ENCODE measurements around the gene STEAP2. TPM values are rescaled to one million over a fixed set of nuclear protein-coding genes. Genes with fewer than 3 reads are reported as not detected.

STEAP2 gene
- total RNA-seq, 1 donor from 2014 or later, result not detected

DNA sequence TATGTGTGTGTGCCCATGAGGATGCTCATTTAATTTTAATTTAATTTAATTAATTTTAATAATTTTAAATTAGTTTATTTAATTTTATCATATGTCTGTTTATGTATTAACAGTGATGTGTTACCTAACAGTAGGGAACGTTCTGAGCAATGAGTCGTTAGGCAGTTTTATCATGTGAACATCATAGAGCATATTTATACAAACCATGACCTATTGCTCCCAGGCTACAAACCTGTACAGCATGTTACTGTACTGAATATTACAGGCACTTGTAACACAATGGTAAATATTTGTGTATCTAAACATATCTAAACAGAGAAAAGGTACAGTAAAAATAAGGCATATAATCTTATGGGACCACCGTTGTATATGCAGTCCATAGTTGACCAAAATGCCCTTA lies 19.8 kb downstream of the STEAP2 start:
- H3K4me3 Mint-ChIP-seq (ENCODE audit: unreplicated experiment), result no peak overlapping the region
- H3K27ac Mint-ChIP-seq (ENCODE audit: unreplicated experiment), result no peak overlapping the region
- H3K4me1 Mint-ChIP-seq (ENCODE audit: unreplicated experiment), result no peaks in the 10 kb centered on the region
- H3K9me3 Mint-ChIP-seq (ENCODE audit: unreplicated experiment), result no peaks in the 10 kb centered on the region
- no peak for DNase-seq (ENCODE audit: extremely low spot score, unreplicated experiment)
- no peaks in the 10 kb centered on the region for H3K36me3 Mint-ChIP-seq (ENCODE audit: unreplicated experiment)
- TF ChIP-seq, protein P1, sequence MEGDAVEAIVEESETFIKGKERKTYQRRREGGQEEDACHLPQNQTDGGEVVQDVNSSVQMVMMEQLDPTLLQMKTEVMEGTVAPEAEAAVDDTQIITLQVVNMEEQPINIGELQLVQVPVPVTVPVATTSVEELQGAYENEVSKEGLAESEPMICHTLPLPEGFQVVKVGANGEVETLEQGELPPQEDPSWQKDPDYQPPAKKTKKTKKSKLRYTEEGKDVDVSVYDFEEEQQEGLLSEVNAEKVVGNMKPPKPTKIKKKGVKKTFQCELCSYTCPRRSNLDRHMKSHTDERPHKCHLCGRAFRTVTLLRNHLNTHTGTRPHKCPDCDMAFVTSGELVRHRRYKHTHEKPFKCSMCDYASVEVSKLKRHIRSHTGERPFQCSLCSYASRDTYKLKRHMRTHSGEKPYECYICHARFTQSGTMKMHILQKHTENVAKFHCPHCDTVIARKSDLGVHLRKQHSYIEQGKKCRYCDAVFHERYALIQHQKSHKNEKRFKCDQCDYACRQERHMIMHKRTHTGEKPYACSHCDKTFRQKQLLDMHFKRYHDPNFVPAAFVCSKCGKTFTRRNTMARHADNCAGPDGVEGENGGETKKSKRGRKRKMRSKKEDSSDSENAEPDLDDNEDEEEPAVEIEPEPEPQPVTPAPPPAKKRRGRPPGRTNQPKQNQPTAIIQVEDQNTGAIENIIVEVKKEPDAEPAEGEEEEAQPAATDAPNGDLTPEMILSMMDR (IDR thresholded peaks at IDR 0.05), result no peak
- peaks cover 26% of the 10 kb centered on the region for H3K27me3 Mint-ChIP-seq (ENCODE audit: unreplicated experiment)

- Mint-ChIP-seq H3K36me3 (ENCODE audit: unreplicated experiment) (no peaks in the 10 kb centered on the region), H3K4me1 (ENCODE audit: unreplicated experiment) (no peaks in the 10 kb centered on the region), H3K4me3 (ENCODE audit: unreplicated experiment) (no peak overlapping the region), H3K27ac (ENCODE audit: unreplicated experiment) (no peak overlapping the region), H3K27me3 (ENCODE audit: unreplicated experiment) (peaks cover 27% of the 10 kb centered on the region), H3K9me3 (ENCODE audit: unreplicated experiment) (no peaks in the 10 kb centered on the region)
- TF ChIP-seq, protein P1 (IDR thresholded peaks at IDR 0.05), result no peak
- DNase-seq (ENCODE audit: extremely low spot score, unreplicated experiment), result no peak
Measured at GRCh38 chr7:90232430-90232829, 20.9 kb downstream of the STEAP2 start.

- Mint-ChIP-seq H3K36me3 (ENCODE audit: unreplicated experiment) (no peaks in the 10 kb centered on the region), H3K27me3 (ENCODE audit: unreplicated experiment) (peaks cover 29% of the 10 kb centered on the region), H3K4me3 (ENCODE audit: unreplicated experiment) (no peak overlapping the region), H3K27ac (ENCODE audit: unreplicated experiment) (no peak overlapping the region), H3K9me3 (ENCODE audit: unreplicated experiment) (no peaks in the 10 kb centered on the region), H3K4me1 (ENCODE audit: unreplicated experiment) (no peaks in the 10 kb centered on the region)
- no peak for DNase-seq (ENCODE audit: extremely low spot score, unreplicated experiment)
- TF ChIP-seq, protein P1 (IDR thresholded peaks at IDR 0.05), result no peak
Measured at GRCh38 chr7:90233569-90233968, 22.0 kb downstream of the STEAP2 start.

- TF ChIP-seq, protein P1 (IDR thresholded peaks at IDR 0.05), result no peak
- Mint-ChIP-seq H3K4me3 (ENCODE audit: unreplicated experiment) (no peak overlapping the region), H3K27ac (ENCODE audit: unreplicated experiment) (no peak overlapping the region), H3K36me3 (ENCODE audit: unreplicated experiment) (no peaks in the 10 kb centered on the region), H3K27me3 (ENCODE audit: unreplicated experiment) (peaks cover 34% of the 10 kb centered on the region), H3K9me3 (ENCODE audit: unreplicated experiment) (no peaks in the 10 kb centered on the region), H3K4me1 (ENCODE audit: unreplicated experiment) (no peaks in the 10 kb centered on the region)
- DNase-seq (ENCODE audit: extremely low spot score, unreplicated experiment), result no peak
Measured at GRCh38 chr7:90236721-90237289, 25.3 kb downstream of the STEAP2 start.

GRCh38 chr7:90238022-90238421 lies 26.5 kb downstream of the STEAP2 start:
- DNase-seq (ENCODE audit: extremely low spot score, unreplicated experiment), result no peak
- no peak overlapping the region for H3K4me3 Mint-ChIP-seq (ENCODE audit: unreplicated experiment)
- H3K27ac Mint-ChIP-seq (ENCODE audit: unreplicated experiment), result no peak overlapping the region
- peaks cover 38% of the 10 kb centered on the region for H3K27me3 Mint-ChIP-seq (ENCODE audit: unreplicated experiment)
- H3K9me3 Mint-ChIP-seq (ENCODE audit: unreplicated experiment), result no peaks in the 10 kb centered on the region
- H3K4me1 Mint-ChIP-seq (ENCODE audit: unreplicated experiment), result no peaks in the 10 kb centered on the region
- TF ChIP-seq, protein P1 (IDR thresholded peaks at IDR 0.05), result no peak
- no peaks in the 10 kb centered on the region for H3K36me3 Mint-ChIP-seq (ENCODE audit: unreplicated experiment)

Measured in osteocyte (in vitro differentiated cells).